IPS-18c (cell line): Measurements from ENCODE around the gene ARL3.

Experiments used
- H3K4me3 ChIP-seq: 2 replicates; pipeline ENCODE4 v1.7.0; 2013; ENCODE audit warnings: low read depth, mild to moderate bottlenecking, low read length, moderate library complexity; ENCODE audit not compliant: insufficient read depth
- H3K9me3 ChIP-seq: one replicate; pipeline ENCODE4 v1.6.1; 2013; ENCODE audit warnings: mild to moderate bottlenecking, low read length, moderate library complexity; ENCODE audit not compliant: control insufficient read depth, insufficient read depth

Gene ARL3

GRCh38 chr10:102624094-102624493 lies 90.1 kb downstream of the ARL3 start:
- H3K4me3 ChIP-seq: no peak overlapping the region
- peaks cover 3% of the 10 kb centered on the region for H3K9me3 ChIP-seq
